GM10248 (cell line): ENCODE results near the gene OR10D3.

Experiments used
- CTCF ChIA-PET: fragments of 300-600 bp; sonication (Branson Sonifier 250); formaldehyde crosslinking; extraction: SDS; loops from one replicate; lab custom pipeline; 2021; ENCODE audit warnings: antibody characterized with exemption; lab: Yijun Ruan, JAX
- POLR2A ChIA-PET: fragments of 350-650 bp; sonication (Branson Sonifier 250); formaldehyde crosslinking; extraction: SDS; loops from one replicate; lab custom pipeline; 2020; ENCODE audit warnings: antibody characterized with exemption; lab: Yijun Ruan, JAX
- DNase-seq: peaks from one replicate; pipeline ENCODE4 v3.0.0; 2012; ENCODE audit errors: extremely low spot score
- TF ChIP-seq, protein P1 (sequence below): IDR thresholded peaks from 2 replicates; pipeline ENCODE4 v1.5.1; 2012; ENCODE audit warnings: mild to moderate bottlenecking, low read depth; ENCODE audit errors: extremely low read depth, missing control alignments, control extremely low read depth

The OR10D3 gene

DNA sequence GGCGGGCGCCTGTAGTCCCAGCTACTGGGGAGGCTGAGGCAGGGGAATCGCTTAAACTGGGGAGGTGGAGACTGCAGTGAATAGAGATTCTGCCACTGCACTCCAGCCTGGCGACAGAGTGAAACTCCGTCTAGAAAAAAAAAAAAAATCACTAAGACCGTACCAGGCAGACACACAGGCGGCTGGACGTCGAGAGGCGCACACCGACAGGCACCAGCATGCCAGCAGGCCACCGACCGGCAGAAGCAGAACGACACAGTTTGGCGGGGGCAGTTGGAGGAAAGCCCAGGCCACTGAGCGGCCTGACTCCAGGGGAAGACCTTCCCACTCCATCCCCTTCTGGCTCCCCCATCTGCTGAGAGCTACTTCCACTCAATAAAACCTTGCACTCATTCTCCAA lies 17.5 kb downstream of the OR10D3 start:
- TF ChIP-seq, protein P1, sequence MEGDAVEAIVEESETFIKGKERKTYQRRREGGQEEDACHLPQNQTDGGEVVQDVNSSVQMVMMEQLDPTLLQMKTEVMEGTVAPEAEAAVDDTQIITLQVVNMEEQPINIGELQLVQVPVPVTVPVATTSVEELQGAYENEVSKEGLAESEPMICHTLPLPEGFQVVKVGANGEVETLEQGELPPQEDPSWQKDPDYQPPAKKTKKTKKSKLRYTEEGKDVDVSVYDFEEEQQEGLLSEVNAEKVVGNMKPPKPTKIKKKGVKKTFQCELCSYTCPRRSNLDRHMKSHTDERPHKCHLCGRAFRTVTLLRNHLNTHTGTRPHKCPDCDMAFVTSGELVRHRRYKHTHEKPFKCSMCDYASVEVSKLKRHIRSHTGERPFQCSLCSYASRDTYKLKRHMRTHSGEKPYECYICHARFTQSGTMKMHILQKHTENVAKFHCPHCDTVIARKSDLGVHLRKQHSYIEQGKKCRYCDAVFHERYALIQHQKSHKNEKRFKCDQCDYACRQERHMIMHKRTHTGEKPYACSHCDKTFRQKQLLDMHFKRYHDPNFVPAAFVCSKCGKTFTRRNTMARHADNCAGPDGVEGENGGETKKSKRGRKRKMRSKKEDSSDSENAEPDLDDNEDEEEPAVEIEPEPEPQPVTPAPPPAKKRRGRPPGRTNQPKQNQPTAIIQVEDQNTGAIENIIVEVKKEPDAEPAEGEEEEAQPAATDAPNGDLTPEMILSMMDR = no peak
- no peak for DNase-seq
- ChIA-PET CTCF (no interaction called here), POLR2A (no interaction called here)

DNA sequence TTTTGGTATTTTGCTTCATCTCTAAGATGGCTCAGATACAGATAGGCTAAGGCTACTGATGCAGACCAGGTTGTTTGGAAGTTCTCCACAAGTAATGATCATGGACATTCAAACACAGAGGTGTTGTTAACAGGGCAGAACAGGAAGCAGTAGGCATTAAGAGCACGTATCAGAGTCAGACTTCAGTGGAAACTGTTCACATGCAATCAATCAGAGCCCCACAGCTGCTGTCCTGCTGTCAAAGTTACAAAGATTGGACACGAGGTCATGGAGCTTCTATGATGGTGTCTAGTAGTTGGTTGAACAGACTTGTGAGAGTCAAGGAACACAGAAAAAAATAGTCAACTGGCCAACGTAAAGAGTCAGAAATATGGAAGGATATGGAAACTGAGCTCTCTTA lies 19.8 kb downstream of the OR10D3 start:
- POLR2A ChIA-PET = no interaction called here
- DNase-seq = no peak
- TF ChIP-seq, protein P1 = no peak
- CTCF ChIA-PET = interaction anchor here (1.5 to 2.4 kb wide), 2 partner anchors 51 to 134 kb away, joined by 3 to 7 read pairs; no protein-coding TSS in a partner anchor

DNA sequence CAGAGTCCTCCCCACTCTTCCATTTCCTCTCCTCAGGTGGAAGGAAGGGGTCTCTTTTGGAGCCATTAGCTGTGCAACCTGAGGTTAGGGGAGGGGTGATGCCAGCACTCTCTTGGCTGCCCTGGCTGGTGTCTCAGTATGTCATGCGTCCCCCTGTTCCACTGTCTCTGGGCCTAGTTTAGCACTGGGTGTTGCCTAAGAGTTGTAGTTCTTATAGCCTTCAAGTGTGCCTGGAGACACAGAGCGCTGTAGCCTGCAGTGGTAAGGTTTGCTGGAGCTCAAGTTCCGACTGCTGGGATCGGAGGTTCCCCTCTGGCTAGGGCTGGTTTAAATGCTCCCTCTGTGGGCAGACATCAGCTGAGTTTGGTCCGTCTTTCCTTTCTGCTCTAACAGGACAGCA lies 20.9 kb downstream of the OR10D3 start:
- DNase-seq = no peak
- TF ChIP-seq, protein P1 = no peak
- ChIA-PET CTCF (interaction anchor here (1.0 to 1.5 kb wide), 2 partner anchors 9 to 50 kb away, joined by 3 read pairs; no protein-coding TSS in a partner anchor), POLR2A (no interaction called here)

DNA sequence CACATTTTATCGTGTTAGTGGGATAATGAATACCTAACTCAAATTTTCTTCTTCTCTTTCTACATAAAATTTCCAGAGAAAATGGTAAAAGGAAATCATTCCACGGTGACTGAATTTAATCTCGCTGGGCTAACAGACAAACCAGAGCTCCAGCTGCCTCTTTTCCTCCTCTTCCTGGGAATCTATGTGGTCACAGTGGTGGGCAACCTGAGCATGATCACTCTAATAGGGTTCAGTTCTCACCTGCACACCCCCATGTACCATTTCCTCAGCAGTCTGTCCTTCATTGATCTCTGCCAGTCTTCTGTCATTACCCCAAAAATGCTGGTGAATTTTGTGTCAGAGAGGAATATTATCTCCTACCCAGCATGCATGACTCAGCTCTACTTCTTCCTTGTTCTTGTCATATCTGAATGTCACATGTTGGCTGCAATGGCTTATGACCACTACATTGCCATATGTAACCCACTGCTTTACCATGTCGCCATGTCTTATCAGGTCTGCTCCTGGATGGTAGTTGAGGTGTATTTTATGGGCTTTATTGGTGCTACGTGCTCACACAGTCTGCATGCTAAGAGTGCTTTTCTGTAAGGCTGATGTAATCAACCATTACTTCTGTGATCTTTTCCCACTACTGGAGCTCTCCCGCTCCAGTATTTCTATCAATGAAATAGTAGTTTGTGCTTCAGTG lies 24.1 kb downstream of the OR10D3 start:
- POLR2A ChIA-PET = no interaction called here
- DNase-seq = no peak
- CTCF ChIA-PET = interaction anchor here (0.9 to 4.5 kb wide), 2 partner anchors 13 to 500 kb away, joined by 3 to 17 read pairs; no protein-coding TSS in a partner anchor
- TF ChIP-seq, protein P1 = no peak

DNA sequence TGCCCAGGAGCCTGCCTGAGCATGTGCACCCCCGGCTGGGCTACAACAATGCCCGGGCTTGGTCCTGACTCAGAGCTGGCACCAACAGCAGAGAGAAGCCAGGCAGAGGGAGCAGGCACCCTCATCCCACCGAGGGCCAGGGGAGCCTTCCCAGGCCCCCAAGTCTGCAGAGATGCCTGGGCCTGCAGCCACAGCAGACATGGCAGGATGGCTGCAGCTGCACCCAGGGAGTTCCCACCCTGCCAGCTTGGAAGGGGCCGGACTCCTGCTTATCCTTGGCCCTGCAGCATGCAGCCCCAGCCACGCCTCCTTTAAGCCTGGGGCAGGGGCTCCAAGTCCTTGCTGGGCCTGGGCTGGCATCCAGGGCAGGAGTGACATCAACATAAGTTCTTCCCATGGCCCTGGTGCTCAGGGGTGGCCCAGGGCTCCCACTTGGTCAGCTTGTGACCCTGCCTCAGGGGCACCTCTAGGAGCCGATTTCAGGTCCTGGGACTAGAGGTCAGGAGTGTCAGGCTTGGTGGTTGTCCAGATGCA lies 26.7 kb downstream of the OR10D3 start:
- DNase-seq = no peak
- TF ChIP-seq, protein P1 = no peak
- ChIA-PET CTCF (interaction anchor here (1.8 to 4.5 kb wide), 2 partner anchors 9 to 16 kb away, joined by 5 to 17 read pairs; no protein-coding TSS in a partner anchor), POLR2A (no interaction called here)

DNA sequence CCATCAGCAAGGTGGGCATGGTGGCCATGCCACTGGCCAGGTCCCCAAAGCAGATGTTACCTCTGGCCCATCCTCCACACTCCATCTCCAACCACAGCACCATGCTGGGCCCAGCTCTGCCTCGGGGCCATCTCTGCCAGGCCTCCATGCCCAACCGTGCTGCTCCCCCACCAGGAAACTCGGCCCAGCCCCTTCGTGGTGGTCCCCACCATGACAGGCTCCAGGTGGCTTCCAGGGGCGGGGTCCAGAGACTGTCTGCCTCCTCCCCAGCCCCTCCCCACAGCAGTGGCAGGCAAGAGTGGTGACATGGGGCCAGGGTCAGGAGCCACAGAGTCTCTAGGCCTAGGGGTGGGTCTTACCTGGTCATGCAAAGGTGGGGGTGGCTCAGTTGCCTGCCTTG lies 27.3 kb downstream of the OR10D3 start:
- no peak for DNase-seq
- ChIA-PET CTCF (interaction anchor here (1.8 kb wide), 1 partner anchor 9 kb away, joined by 5 read pairs; no protein-coding TSS in a partner anchor), POLR2A (no interaction called here)
- TF ChIP-seq, protein P1 = no peak
